ENCODE data around the gene LARGE1. TPM values are rescaled to one million over a fixed set of nuclear protein-coding genes. Genes with fewer than 3 reads are reported as not detected.
A peak's percentile ranks its signal among the peaks of the same experiment; 100 is the strongest.

Gene LARGE1
- total and polyA plus RNA-seq, 7 donors = 14.9 to 91.6 (median 46.1) TPM

GRCh38 chr22:33459137-33459536, 461.1 kb downstream of the LARGE1 start:
- DNase-seq = no peak
- Histone ChIP-seq H3K36me3 (ENCODE audit: insufficient read depth in 1 of 2, low read depth in 1 of 2) (no peaks in the 10 kb centered on the region), H3K4me1 (no peaks in the 10 kb centered on the region), H3K4me3 (no peak overlapping the region), H3K27ac (no peak overlapping the region), H3K9me3 (peaks cover 5% of the 10 kb centered on the region), H3K27me3 (ENCODE audit: insufficient read depth in 3 of 3, low read length in 2 of 3) (no peaks in the 10 kb centered on the region)
- no peak for TF ChIP-seq CTCF (IDR thresholded peaks at IDR 0.05)
- WGBS, 3 donors = 77 to 86% (median 82%) methylated on average over 6 of the region's 6 CpGs
- no peak for ATAC-seq
- intact Hi-C loops (cut with DNase I) = no loop called here

DNA sequence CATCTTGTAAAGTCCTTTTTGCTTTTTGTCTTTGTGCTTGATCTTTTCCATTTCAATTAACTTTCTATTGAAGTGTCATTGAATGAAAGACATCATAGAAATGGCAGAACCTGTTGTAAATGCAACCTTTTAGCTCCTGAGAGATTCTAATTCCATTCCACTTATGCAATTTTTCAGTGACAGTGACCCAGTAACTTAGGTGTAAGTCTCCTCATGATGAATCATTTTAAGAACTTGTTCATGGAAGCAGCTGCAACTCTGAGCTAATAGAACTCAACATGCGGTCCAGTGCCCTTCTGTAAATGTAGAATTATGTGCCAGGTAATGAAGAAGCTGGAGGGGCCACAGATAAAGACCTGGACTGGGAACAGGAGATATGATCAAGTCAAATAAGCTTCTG, 463.8 kb downstream of the LARGE1 start:
- no peaks in the 10 kb centered on the region for H3K36me3 ChIP-seq (ENCODE audit: insufficient read depth in 1 of 2, low read depth in 1 of 2)
- H3K9me3 ChIP-seq = no peaks in the 10 kb centered on the region
- no peak for TF ChIP-seq CTCF (IDR thresholded peaks at IDR 0.05)
- no peaks in the 10 kb centered on the region for H3K27me3 ChIP-seq (ENCODE audit: insufficient read depth in 3 of 3, low read length in 2 of 3)
- H3K4me3 ChIP-seq = no peak overlapping the region
- 82 to 97% (median 95%) methylated on average over 1 of the region's 1 CpG for WGBS, 3 donors
- ATAC-seq (no peak), DNase-seq (no peak)
- intact Hi-C loops (cut with DNase I) = no loop called here
- H3K4me1 ChIP-seq = no peaks in the 10 kb centered on the region
- H3K27ac ChIP-seq = no peak overlapping the region

DNA sequence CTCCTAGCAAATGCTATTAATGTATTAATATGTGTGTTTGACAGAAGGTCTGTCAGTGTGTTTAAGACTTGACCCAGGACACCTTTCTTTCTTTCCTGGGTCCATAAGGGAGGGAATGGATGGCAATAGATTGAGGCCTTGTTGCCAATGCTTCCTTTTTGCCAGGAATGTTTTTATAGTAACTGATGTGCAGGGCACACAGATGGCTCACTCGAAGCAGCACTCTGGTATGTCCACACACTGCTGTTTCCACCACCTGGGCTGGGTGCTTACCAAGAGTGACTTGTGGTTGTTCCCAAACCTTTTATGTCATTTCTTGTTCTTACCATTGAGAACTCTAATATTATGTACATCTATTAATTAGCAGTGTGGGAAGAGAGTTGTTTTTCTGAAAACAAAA, 465.2 kb downstream of the LARGE1 start:
- H3K36me3 ChIP-seq (ENCODE audit: insufficient read depth in 1 of 2, low read depth in 1 of 2) = no peaks in the 10 kb centered on the region
- H3K27ac ChIP-seq = no peak overlapping the region
- peak in 1 of 4 donors; percentile 32 for ATAC-seq
- no peak for TF ChIP-seq CTCF (IDR thresholded peaks at IDR 0.05)
- DNase-seq = no peak
- no peaks in the 10 kb centered on the region for H3K9me3 ChIP-seq
- 23 to 48% (median 34%) methylated on average over 1 of the region's 1 CpG for WGBS, 3 donors
- no peaks in the 10 kb centered on the region for H3K27me3 ChIP-seq (ENCODE audit: insufficient read depth in 3 of 3, low read length in 2 of 3)
- intact Hi-C loops (cut with DNase I) = no loop called here
- H3K4me3 ChIP-seq = no peak overlapping the region
- H3K4me1 ChIP-seq = no peaks in the 10 kb centered on the region

- no peaks in the 10 kb centered on the region for H3K4me1 ChIP-seq
- no peaks in the 10 kb centered on the region for H3K36me3 ChIP-seq (ENCODE audit: insufficient read depth in 1 of 2, low read depth in 1 of 2)
- H3K9me3 ChIP-seq = no peaks in the 10 kb centered on the region
- DNase-seq (no peak), ATAC-seq (no peak)
- H3K27ac ChIP-seq = no peak overlapping the region
- H3K4me3 ChIP-seq = no peak overlapping the region
- no peaks in the 10 kb centered on the region for H3K27me3 ChIP-seq (ENCODE audit: insufficient read depth in 3 of 3, low read length in 2 of 3)
- WGBS, 3 donors = 57 to 79% (median 64%) methylated on average over 6 of the region's 6 CpGs
- no peak for TF ChIP-seq CTCF (IDR thresholded peaks at IDR 0.05)
- intact Hi-C loops (cut with DNase I) = no loop called here
Observed at GRCh38 chr22:33451866-33452469, 468.3 kb downstream of the LARGE1 start.

- intact Hi-C loops (cut with DNase I) = no loop called here
- DNase-seq (no peak), ATAC-seq (no peak)
- no peaks in the 10 kb centered on the region for H3K9me3 ChIP-seq
- no peaks in the 10 kb centered on the region for H3K36me3 ChIP-seq (ENCODE audit: insufficient read depth in 1 of 2, low read depth in 1 of 2)
- H3K4me3 ChIP-seq = no peak overlapping the region
- no peaks in the 10 kb centered on the region for H3K4me1 ChIP-seq
- H3K27ac ChIP-seq = no peak overlapping the region
- no peaks in the 10 kb centered on the region for H3K27me3 ChIP-seq (ENCODE audit: insufficient read depth in 3 of 3, low read length in 2 of 3)
- TF ChIP-seq CTCF (IDR thresholded peaks at IDR 0.05) = no peak
- 80 to 94% (median 80%) methylated on average over 6 of the region's 6 CpGs for WGBS, 3 donors
Observed at GRCh38 chr22:33450756-33451155, 469.5 kb downstream of the LARGE1 start.
